Common myeloid progenitor, CD34-positive (primary cell): ENCODE measurements around the gene ZNF182.
A peak's percentile ranks its signal among the peaks of the same experiment; 100 is the strongest.
"Not testable (repeated sequence)": the region's sequence is repeated elsewhere in the genome, so short reads cannot be mapped to it uniquely, and the experiment has no call there.

Experiments used
- CTCF ChIA-PET: fragments of 350-600 bp; sonication (Branson Sonifier 250); formaldehyde crosslinking; loops from one replicate; lab custom pipeline; 2021; ENCODE audit warnings: antibody characterized with exemption; lab: Charles Lee
- POLR2A ChIA-PET: fragments of 350-600 bp; sonication (Branson Sonifier 250); formaldehyde crosslinking; loops from one replicate; lab custom pipeline; 2021; ENCODE audit warnings: antibody characterized with exemption; lab: Charles Lee
- DNase-seq, 3 donors: peaks; one replicate each; pipeline versions ENCODE4 v3.0.0 to v3.0.0-alpha.2; 2013
- H3K27ac ChIP-seq, 2 experiments: 1 replicate in 1 of 2; 2 replicates in 1 of 2; pipeline ENCODE4 v1.7.0; 2013; ENCODE audit warnings: inconsistent platforms in 2 of 2, low read length in 2 of 2, mild to moderate bottlenecking in 2 of 2, low read depth in 1 of 2, moderate library complexity in 1 of 2; ENCODE audit not compliant: severe bottlenecking in 2 of 2, insufficient read depth in 1 of 2, poor library complexity in 1 of 2
- H3K27me3 ChIP-seq, 5 experiments: replicated peaks in 2 of 5; 1 replicate in 3 of 5; 2 replicates in 2 of 5; pipeline versions ENCODE4 v1.6.1 to v1.7.0; 2013; ENCODE audit warnings: low read length in 4 of 5, mild to moderate bottlenecking in 2 of 5, moderate library complexity in 2 of 5, inconsistent platforms in 1 of 5; ENCODE audit not compliant: insufficient read depth in 5 of 5, control insufficient read depth in 4 of 5
- H3K36me3 ChIP-seq, 4 experiments: 1 replicate in 2 of 4; 2 replicates in 2 of 4; pipeline versions ENCODE4 v1.6.1 to v1.7.0; 2013; ENCODE audit warnings: low read length in 3 of 4, control low read depth in 1 of 4, mild to moderate bottlenecking in 1 of 4; ENCODE audit not compliant: control insufficient read depth in 4 of 4, insufficient read depth in 4 of 4
- H3K4me1 ChIP-seq, 4 experiments: 1 replicate in 3 of 4; 2 replicates in 1 of 4; pipeline versions ENCODE4 v1.6.1 to v1.7.1; 2013; ENCODE audit warnings: low read length in 3 of 4, mild to moderate bottlenecking in 3 of 4, control low read depth in 1 of 4, inconsistent platforms in 1 of 4, moderate library complexity in 1 of 4; ENCODE audit not compliant: control insufficient read depth in 4 of 4, insufficient read depth in 4 of 4; ENCODE audit errors: control extremely low read depth in 1 of 4
- H3K4me3 ChIP-seq, 7 experiments: 1 replicate in 4 of 7; 2 replicates in 3 of 7; pipeline versions ENCODE4 v1.5.1 to v1.7.0; 2013; ENCODE audit warnings: mild to moderate bottlenecking in 7 of 7, low read length in 6 of 7, moderate library complexity in 6 of 7, inconsistent platforms in 2 of 7, low read depth in 2 of 7, control low read depth in 1 of 7; ENCODE audit not compliant: insufficient read depth in 4 of 7, control insufficient read depth in 1 of 7; ENCODE audit errors: extremely low read depth in 1 of 7
- H3K9me3 ChIP-seq, 5 experiments: 1 replicate in 4 of 5; 2 replicates in 1 of 5; pipeline versions ENCODE4 v1.6.1 to v1.7.1; 2013; ENCODE audit warnings: low read length in 4 of 5, mild to moderate bottlenecking in 2 of 5, inconsistent platforms in 1 of 5, low read depth in 1 of 5, moderate library complexity in 1 of 5; ENCODE audit not compliant: control insufficient read depth in 4 of 5, insufficient read depth in 2 of 5; ENCODE audit errors: control extremely low read depth in 1 of 5
- WGBS: methylation state at CpG from one replicate; pipeline ENCODE4 v1.1.5; 2013; ENCODE audit not compliant: insufficient coverage; 5-methylcytosine and 5-hydroxymethylcytosine counted together

ZNF182 gene

GRCh38 chrX:47973235-47973634 lies 30.6 kb downstream of the ZNF182 start:
- H3K27me3 ChIP-seq: no peaks in the 10 kb centered on the region
- H3K4me1 ChIP-seq: no peaks in the 10 kb centered on the region
- H3K36me3 ChIP-seq: peaks cover 7 to 26% (median 14%) of the 10 kb centered on the region in 4 experiments
- no peak for DNase-seq
- H3K4me3 ChIP-seq: no peak overlapping the region
- ChIA-PET POLR2A (no interaction called here), CTCF (no interaction called here)
- WGBS: 100% methylated on average over 3 of the region's 3 CpGs
- no peak overlapping the region for H3K27ac ChIP-seq
- peaks cover 12 to 49% (median 42%) of the 10 kb centered on the region in 5 experiments for H3K9me3 ChIP-seq

DNA sequence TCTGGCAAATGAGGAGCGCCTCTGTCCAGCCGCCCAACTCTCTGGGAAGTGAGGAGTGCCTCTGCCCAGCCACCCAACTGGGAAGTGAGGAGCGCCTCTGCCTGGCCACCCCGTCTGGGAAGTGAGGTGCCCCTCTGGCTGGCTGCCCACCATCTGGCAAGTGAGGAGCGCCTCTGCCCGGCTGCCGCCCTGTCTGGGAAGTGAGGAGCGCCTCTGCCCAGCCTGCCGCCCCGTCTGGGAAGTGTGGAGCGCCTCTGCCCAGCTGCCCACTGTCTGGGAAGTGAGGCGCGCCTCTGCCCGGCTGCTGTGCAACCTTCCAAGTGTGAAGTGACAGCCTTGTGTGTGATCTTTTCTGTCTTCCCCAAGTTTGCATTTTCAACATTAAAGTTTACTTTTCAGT lies 38.3 kb downstream of the ZNF182 start:
- H3K36me3 ChIP-seq, DNase-seq, H3K27ac ChIP-seq, H3K4me3 ChIP-seq, H3K27me3 ChIP-seq, POLR2A ChIA-PET, H3K4me1 ChIP-seq, CTCF ChIA-PET: not testable (repeated sequence)
- H3K9me3 ChIP-seq: peaks cover 0 to 11% (median 3%) of the 10 kb centered on the region in 5 experiments
- WGBS: 88% methylated on average over 11 of the region's 14 CpGs

DNA sequence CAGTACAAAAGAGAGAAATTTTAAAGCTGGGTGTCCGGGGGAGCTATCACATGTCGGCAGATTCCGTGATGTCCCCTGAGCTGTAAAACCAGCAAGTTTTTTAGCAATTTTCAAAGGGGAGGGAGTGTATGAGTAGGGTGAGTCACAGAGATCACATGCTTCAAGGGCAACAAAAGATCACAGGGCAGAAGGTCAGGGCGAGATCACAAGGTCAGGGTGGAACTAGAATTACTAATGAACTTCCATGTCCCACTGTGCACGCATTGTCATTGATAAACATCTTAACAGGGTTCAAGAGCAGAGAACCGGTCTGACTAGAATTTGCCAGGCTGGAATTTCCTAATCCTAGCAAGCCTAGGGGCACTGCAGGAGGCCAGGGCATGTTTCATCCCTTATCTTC lies 42.0 kb downstream of the ZNF182 start:
- DNase-seq, H3K27ac ChIP-seq, H3K4me1 ChIP-seq, H3K27me3 ChIP-seq, H3K4me3 ChIP-seq, CTCF ChIA-PET, POLR2A ChIA-PET, H3K9me3 ChIP-seq, H3K36me3 ChIP-seq: not testable (repeated sequence)
- WGBS: 74% methylated on average over 4 of the region's 6 CpGs

GRCh38 chrX:47960406-47960805 lies 43.4 kb downstream of the ZNF182 start:
- WGBS: 69% methylated on average over 1 of the region's 2 CpGs
- ChIA-PET POLR2A (no interaction called here), CTCF (interaction anchor here (1.5 kb wide), 1 partner anchor 104 kb away, joined by 4 read pairs; no protein-coding TSS in a partner anchor)
- Histone ChIP-seq H3K4me1 (no peaks in the 10 kb centered on the region), H3K36me3 (no peaks in the 10 kb centered on the region), H3K4me3 (no peak overlapping the region), H3K9me3 (no peaks in the 10 kb centered on the region), H3K27me3 (no peaks in the 10 kb centered on the region), H3K27ac (no peak overlapping the region)
- DNase-seq: peak; percentile 2 to 44 (median 42)

DNA sequence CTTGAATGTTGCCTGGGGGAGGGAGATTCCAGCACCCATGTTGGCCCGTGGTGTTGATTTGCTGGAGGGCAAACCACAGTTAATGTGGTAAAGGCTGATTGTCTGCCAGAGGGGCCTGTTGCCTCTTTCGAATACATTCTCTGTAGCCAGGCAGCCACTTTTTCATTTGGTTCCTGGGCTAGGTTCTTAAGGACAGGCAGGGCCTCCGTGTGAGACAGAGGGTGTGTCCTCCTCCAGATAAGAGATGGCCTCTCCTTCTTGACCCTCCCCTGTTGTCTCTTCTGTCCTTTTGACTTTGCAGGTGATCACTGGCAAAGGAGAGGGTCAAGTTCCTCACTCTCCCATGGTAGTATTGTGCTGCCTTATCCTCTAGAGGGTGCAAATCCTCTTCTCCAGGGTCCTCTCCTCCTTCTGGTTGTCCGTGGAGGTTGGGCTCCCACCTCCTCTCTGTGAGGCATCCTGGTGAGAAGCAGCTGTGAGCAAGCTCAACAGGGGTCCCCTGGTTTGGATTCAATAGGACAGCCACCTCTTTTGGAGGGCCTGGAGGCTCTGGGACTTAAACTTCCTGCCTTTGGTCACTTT lies 44.9 kb downstream of the ZNF182 start:
- H3K27ac ChIP-seq: no peak overlapping the region
- POLR2A ChIA-PET: no interaction called here
- CTCF ChIA-PET: interaction anchor here (0.6 to 1.5 kb wide), 6 partner anchors 10 to 123 kb away, joined by 3 to 5 read pairs (median 4); no protein-coding TSS in a partner anchor
- WGBS: 43% methylated on average over 4 of the region's 4 CpGs
- peak; percentile 27 to 53 (median 48) for DNase-seq
- no peak overlapping the region for H3K4me3 ChIP-seq
- no peaks in the 10 kb centered on the region for H3K27me3 ChIP-seq
- H3K36me3 ChIP-seq: no peaks in the 10 kb centered on the region
- H3K4me1 ChIP-seq: no peaks in the 10 kb centered on the region
- no peaks in the 10 kb centered on the region for H3K9me3 ChIP-seq

DNA sequence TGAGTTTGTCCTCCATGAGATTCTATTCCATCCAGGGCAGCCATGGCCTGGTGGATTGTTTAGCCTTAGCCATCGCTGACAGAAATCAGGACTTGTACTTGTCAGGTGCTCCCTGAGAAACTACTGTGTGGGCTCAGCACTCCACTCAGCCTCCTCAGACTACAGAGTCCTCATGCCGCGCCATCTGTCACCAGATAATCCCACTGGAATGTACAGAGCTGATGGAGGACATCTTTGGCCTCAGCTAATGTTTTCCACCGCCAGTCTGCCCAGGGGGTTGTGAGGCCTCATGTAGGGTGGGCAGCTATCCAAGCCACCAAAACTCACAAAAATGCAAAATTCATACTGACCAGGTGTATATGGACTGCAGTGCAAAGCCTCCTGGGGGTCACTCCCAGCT lies 45.6 kb downstream of the ZNF182 start:
- H3K4me1 ChIP-seq, H3K27me3 ChIP-seq, H3K27ac ChIP-seq, H3K36me3 ChIP-seq, DNase-seq, H3K4me3 ChIP-seq, POLR2A ChIA-PET, H3K9me3 ChIP-seq: not testable (repeated sequence)
- 100% methylated on average over 2 of the region's 4 CpGs for WGBS
- CTCF ChIA-PET: interaction anchor here (0.6 to 1.3 kb wide), 2 partner anchors 104 to 122 kb away, joined by 3 read pairs; no protein-coding TSS in a partner anchor

DNA sequence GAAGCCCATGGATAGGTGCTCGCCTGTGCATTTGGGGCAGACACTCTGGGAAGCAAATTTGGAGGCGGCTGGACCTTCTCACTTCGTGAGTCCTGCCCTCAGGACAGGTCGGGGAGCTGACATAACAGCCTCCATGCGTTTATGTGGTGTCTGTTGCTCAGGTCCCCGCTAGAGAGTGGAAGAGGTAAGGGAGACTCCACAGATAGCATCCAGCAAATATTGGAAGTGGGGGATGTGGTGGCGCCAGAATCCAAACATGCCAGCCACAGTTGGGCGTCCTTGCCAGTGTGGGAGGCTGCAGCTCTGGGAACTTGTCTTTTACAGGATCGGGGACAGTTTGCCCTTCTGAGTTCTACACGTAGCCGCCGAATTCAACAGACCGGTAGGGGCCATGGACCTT lies 47.8 kb downstream of the ZNF182 start:
- Histone ChIP-seq H3K27ac (no peak overlapping the region), H3K4me1 (no peaks in the 10 kb centered on the region), H3K4me3 (no peak overlapping the region), H3K36me3 (no peaks in the 10 kb centered on the region), H3K9me3 (peaks cover 0 to 4% (median 0%) of the 10 kb centered on the region in 5 experiments), H3K27me3 (no peaks in the 10 kb centered on the region)
- POLR2A ChIA-PET: no interaction called here
- DNase-seq: no peak
- 83% methylated on average over 9 of the region's 13 CpGs for WGBS
- CTCF ChIA-PET: no interaction called here
